Choroid plexus epithelial cell (primary cell): ENCODE data around the gene MSN.
"Not testable (repeated sequence)": the region's sequence is repeated elsewhere in the genome, so short reads cannot be mapped to it uniquely, and the experiment has no call there.

Experiments used
- DNase-seq: peaks from one replicate; pipeline ENCODE4 v3.0.0-alpha.2; 2010; ENCODE audit warnings: low read depth
- H3K4me3 ChIP-seq: 2 replicates; pipeline ENCODE4 v1.5.1; 2011; ENCODE audit warnings: low read depth, mild to moderate bottlenecking, control low read depth, low read length, moderate library complexity
- CTCF ChIP-seq: conservative IDR thresholded peaks from 2 replicates; pipeline ENCODE4 v1.5.1; 2011; ENCODE audit warnings: low read depth, mild to moderate bottlenecking, control low read depth, inconsistent platforms, low read length, moderate library complexity

The MSN gene

GRCh38 chrX:65757943-65758342, 90.5 kb downstream of the MSN start:
- H3K4me3 ChIP-seq = no peak overlapping the region
- no peak for DNase-seq
- TF ChIP-seq CTCF = no peak

- DNase-seq = no peak
- no peak overlapping the region for H3K4me3 ChIP-seq
- no peak for TF ChIP-seq CTCF
Observed at GRCh38 chrX:65758505-65758904, 91.1 kb downstream of the MSN start.

GRCh38 chrX:65759525-65759924, 92.1 kb downstream of the MSN start:
- not testable (repeated sequence) for H3K4me3 ChIP-seq

GRCh38 chrX:65769564-65770292, 102.3 kb downstream of the MSN start:
- DNase-seq = no peak
- no peak for TF ChIP-seq CTCF
- H3K4me3 ChIP-seq = no peak overlapping the region

More at GRCh38 chrX:65759525-65759924, 92.1 kb downstream of the MSN start:
- DNase-seq = not testable (repeated sequence)

GRCh38 chrX:65772842-65773241, 105.4 kb downstream of the MSN start:
- DNase-seq = no peak
- TF ChIP-seq CTCF = no peak
- H3K4me3 ChIP-seq = no peak overlapping the region

GRCh38 chrX:65781845-65782244, 114.4 kb downstream of the MSN start:
- no peak for DNase-seq
- no peak for TF ChIP-seq CTCF
- no peak overlapping the region for H3K4me3 ChIP-seq

- no peak overlapping the region for H3K4me3 ChIP-seq
- TF ChIP-seq CTCF = no peak
- DNase-seq = no peak
Observed at GRCh38 chrX:65783746-65784145, 116.3 kb downstream of the MSN start.
